ENCODE measurements around the gene CFTR. TPM values are rescaled to one million over a fixed set of nuclear protein-coding genes. Genes with fewer than 3 reads are reported as not detected.

Gene CFTR
- total RNA-seq, 1 experiment from 2014 or later = 0.72 TPM

- TF ChIP-seq ARID4B (CRISPR knock-in tag; IDR thresholded peaks at IDR 0.05; ENCODE audit: borderline replicate concordance) (no peak), USF2 (CRISPR knock-in tag; IDR thresholded peaks at IDR 0.05) (no peak)
- H3K27ac Mint-ChIP-seq = no peak overlapping the region
- DNase-seq (ENCODE audit: low spot score) (no peak), ATAC-seq (no peak)
- H3K9me3 Mint-ChIP-seq = no peaks in the 10 kb centered on the region
- H3K4me1 Mint-ChIP-seq = peaks cover 16% of the 10 kb centered on the region
- ChIA-PET POLR2A (no interaction called here), CTCF (interaction anchor here (0.6 kb wide), 1 partner anchor 133 kb away, joined by 3 read pairs; no protein-coding TSS in a partner anchor)
- no peak overlapping the region for H3K4me3 Mint-ChIP-seq
- H3K36me3 Mint-ChIP-seq = no peaks in the 10 kb centered on the region
- no peaks in the 10 kb centered on the region for H3K27me3 Mint-ChIP-seq (ENCODE audit: low read depth)
Observed at GRCh38 chr7:117688126-117688525, 208.3 kb downstream of the CFTR start.

DNA sequence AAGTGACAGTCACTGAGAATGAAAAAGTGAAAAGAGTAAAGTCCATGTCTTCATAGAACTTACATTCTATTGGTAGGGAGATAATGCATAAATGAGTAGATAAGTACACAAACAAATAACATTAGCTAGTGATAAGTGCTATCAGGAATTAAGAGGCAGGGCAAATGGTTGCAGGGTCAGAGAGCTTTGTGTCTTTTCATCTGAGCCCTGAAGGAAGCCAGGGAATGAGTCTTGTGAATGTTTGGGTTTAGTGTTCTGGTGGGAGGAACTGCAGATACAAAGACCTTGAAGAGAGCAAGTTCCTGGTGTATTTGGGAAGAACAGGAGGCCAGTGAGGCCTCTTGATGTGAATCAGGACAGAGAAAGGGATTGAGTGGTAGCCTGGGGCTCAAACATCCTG is 209.6 kb downstream of the CFTR start:
- 0 out of 2 replicates have a peak, but pooled peaks cover 4% of the 10 kb centered on the region for H3K4me1 Mint-ChIP-seq
- no peak for DNase-seq (ENCODE audit: low spot score)
- H3K9me3 Mint-ChIP-seq = 0 out of 2 replicates have a peak, but pooled peaks cover 9% of the 10 kb centered on the region
- no peaks in the 10 kb centered on the region for H3K36me3 Mint-ChIP-seq
- H3K27me3 Mint-ChIP-seq (ENCODE audit: low read depth) = no peaks in the 10 kb centered on the region
- CTCF ChIA-PET = interaction anchor here (1.4 kb wide), 1 partner anchor 27 kb away, joined by 4 read pairs; no protein-coding TSS in a partner anchor
- no peak overlapping the region for H3K27ac Mint-ChIP-seq
- POLR2A ChIA-PET = no interaction called here
- no peak overlapping the region for H3K4me3 Mint-ChIP-seq
- no peak for ATAC-seq
- TF ChIP-seq USF2 (CRISPR knock-in tag; IDR thresholded peaks at IDR 0.05) = no peak
- TF ChIP-seq ZSCAN18 (CRISPR knock-in tag; IDR thresholded peaks at IDR 0.05) = no peak
- no peak for TF ChIP-seq ARID4B (CRISPR knock-in tag; IDR thresholded peaks at IDR 0.05; ENCODE audit: borderline replicate concordance)
- TF ChIP-seq ATF1 (CRISPR knock-in tag; IDR thresholded peaks at IDR 0.05) = no peak
- no peak for TF ChIP-seq AR (CRISPR knock-in tag; IDR thresholded peaks at IDR 0.05)
- TF ChIP-seq GABPB1 (CRISPR knock-in tag; IDR thresholded peaks at IDR 0.05) = no peak
- TF ChIP-seq, protein P1, sequence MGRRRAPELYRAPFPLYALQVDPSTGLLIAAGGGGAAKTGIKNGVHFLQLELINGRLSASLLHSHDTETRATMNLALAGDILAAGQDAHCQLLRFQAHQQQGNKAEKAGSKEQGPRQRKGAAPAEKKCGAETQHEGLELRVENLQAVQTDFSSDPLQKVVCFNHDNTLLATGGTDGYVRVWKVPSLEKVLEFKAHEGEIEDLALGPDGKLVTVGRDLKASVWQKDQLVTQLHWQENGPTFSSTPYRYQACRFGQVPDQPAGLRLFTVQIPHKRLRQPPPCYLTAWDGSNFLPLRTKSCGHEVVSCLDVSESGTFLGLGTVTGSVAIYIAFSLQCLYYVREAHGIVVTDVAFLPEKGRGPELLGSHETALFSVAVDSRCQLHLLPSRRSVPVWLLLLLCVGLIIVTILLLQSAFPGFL (CRISPR knock-in tag; IDR thresholded peaks at IDR 0.05; ENCODE audit: borderline replicate concordance) = no peak
- TF ChIP-seq MYBL2 (CRISPR knock-in tag; IDR thresholded peaks at IDR 0.05) = no peak
- TF ChIP-seq, protein P2, sequence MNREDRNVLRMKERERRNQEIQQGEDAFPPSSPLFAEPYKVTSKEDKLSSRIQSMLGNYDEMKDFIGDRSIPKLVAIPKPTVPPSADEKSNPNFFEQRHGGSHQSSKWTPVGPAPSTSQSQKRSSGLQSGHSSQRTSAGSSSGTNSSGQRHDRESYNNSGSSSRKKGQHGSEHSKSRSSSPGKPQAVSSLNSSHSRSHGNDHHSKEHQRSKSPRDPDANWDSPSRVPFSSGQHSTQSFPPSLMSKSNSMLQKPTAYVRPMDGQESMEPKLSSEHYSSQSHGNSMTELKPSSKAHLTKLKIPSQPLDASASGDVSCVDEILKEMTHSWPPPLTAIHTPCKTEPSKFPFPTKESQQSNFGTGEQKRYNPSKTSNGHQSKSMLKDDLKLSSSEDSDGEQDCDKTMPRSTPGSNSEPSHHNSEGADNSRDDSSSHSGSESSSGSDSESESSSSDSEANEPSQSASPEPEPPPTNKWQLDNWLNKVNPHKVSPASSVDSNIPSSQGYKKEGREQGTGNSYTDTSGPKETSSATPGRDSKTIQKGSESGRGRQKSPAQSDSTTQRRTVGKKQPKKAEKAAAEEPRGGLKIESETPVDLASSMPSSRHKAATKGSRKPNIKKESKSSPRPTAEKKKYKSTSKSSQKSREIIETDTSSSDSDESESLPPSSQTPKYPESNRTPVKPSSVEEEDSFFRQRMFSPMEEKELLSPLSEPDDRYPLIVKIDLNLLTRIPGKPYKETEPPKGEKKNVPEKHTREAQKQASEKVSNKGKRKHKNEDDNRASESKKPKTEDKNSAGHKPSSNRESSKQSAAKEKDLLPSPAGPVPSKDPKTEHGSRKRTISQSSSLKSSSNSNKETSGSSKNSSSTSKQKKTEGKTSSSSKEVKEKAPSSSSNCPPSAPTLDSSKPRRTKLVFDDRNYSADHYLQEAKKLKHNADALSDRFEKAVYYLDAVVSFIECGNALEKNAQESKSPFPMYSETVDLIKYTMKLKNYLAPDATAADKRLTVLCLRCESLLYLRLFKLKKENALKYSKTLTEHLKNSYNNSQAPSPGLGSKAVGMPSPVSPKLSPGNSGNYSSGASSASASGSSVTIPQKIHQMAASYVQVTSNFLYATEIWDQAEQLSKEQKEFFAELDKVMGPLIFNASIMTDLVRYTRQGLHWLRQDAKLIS (CRISPR knock-in tag; IDR thresholded peaks at IDR 0.05; ENCODE audit: borderline replicate concordance) = no peak
- TF ChIP-seq, protein P3, sequence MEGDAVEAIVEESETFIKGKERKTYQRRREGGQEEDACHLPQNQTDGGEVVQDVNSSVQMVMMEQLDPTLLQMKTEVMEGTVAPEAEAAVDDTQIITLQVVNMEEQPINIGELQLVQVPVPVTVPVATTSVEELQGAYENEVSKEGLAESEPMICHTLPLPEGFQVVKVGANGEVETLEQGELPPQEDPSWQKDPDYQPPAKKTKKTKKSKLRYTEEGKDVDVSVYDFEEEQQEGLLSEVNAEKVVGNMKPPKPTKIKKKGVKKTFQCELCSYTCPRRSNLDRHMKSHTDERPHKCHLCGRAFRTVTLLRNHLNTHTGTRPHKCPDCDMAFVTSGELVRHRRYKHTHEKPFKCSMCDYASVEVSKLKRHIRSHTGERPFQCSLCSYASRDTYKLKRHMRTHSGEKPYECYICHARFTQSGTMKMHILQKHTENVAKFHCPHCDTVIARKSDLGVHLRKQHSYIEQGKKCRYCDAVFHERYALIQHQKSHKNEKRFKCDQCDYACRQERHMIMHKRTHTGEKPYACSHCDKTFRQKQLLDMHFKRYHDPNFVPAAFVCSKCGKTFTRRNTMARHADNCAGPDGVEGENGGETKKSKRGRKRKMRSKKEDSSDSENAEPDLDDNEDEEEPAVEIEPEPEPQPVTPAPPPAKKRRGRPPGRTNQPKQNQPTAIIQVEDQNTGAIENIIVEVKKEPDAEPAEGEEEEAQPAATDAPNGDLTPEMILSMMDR (IDR thresholded peaks at IDR 0.05) = no peak
